Mucosa of gallbladder (tissue), 1 donor: ENCODE results near the gene TBCE. TPM values are rescaled to one million over a fixed set of nuclear protein-coding genes. Genes with fewer than 3 reads are reported as not detected.
"Not testable (repeated sequence)": the region's sequence is repeated elsewhere in the genome, so short reads cannot be mapped to it uniquely, and the experiment has no call there.

ENCODE experiments used
- DNase-seq: peaks from one replicate; pipeline ENCODE4 v3.0.0-alpha.2; 2020; ENCODE audit warnings: low spot score
- total RNA-seq: library from RNA; stranded (reverse); gene quantifications from one replicate; pipeline ENCODE4 v1.2.1, GENCODE V29; 2021
- donor health status: DM: no; HTN: no; CAD: no.

TBCE gene
- total RNA-seq, 1 donor from 2014 or later, result 21.4 TPM

- no peak for DNase-seq
These were observed 9.5 kb upstream of the TBCE start for GRCh38 chr1:235357485-235358373.

DNA sequence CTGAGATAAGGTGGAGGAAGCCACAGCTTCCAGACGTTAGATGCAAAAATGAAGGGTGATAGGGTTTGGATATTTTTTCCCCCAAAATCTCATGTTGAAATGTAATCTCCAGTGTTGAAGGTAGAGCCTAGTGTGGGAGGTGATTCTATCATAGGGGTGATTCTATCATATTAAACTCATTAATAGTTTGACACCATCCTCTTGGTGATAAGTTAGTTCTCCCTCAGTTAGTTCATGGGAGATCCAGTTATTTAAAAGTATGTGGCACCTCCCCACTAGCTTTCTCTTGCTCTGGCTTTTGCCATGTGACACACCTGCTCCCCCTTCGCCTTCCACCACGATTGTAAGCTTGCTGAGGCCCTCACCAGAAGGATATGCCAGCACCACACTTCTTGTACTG, 8.3 kb upstream of the TBCE start:
- no peak for DNase-seq

- not testable (repeated sequence) for DNase-seq
These were observed 3.0 kb upstream of the TBCE start for GRCh38 chr1:235364189-235364588.

GRCh38 chr1:235366286-235366685, 941 bp upstream of the TBCE start:
- no peak for DNase-seq

- DNase-seq, result no peak
These were observed 1.2 kb downstream of the TBCE start for GRCh38 chr1:235368428-235368827.

DNA sequence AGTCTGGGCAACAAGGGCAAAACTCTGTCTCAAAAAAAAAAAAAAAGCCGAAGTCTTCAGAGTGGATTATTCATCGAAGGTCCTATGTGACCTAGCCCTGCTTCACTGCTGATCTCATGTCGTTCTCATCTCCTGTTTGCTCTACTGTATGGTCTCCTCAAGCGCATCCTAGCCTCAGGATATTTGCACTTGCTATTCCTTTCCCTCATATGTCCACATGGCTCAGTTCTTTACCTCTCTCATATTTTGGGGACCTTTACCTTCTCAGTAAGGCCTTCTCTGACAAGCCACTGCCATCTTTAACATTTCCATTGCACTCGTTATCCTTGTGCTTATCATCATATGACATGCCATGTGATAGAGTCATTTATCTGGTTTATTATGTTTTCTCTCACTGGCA, 2.6 kb downstream of the TBCE start:
- no peak for DNase-seq

- no peak for DNase-seq
These were observed 8.8 kb downstream of the TBCE start for GRCh38 chr1:235375919-235376605.

DNA sequence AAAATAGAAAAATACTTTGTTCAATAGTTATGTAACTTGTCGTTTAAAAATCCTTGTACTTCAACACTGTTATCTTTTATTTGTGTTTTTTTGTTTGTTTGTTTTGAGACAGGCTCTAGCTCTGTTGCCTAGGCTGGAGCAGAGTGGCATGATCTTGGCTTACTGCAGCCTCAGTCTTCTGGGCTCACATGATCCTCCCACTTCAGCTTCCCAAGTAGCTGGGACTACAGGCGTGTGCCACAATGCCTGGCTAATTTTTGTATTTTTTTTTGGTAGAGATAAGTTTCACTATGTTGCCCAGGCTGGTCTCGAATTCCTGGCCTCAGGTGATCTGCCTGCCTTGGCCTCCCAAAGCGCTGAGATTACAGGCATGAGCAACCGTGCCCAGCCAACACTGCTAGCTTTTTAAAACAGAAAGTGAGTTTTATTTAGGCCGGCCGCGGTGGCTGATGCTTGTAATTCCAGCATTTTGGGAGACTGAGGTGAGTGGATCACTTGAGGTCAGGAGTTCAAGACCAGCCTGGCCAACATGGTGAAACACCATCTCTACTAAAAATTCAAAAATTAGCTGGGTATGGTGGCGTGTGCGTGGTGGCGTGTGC, 11.0 kb downstream of the TBCE start:
- DNase-seq, result not testable (repeated sequence)

DNA sequence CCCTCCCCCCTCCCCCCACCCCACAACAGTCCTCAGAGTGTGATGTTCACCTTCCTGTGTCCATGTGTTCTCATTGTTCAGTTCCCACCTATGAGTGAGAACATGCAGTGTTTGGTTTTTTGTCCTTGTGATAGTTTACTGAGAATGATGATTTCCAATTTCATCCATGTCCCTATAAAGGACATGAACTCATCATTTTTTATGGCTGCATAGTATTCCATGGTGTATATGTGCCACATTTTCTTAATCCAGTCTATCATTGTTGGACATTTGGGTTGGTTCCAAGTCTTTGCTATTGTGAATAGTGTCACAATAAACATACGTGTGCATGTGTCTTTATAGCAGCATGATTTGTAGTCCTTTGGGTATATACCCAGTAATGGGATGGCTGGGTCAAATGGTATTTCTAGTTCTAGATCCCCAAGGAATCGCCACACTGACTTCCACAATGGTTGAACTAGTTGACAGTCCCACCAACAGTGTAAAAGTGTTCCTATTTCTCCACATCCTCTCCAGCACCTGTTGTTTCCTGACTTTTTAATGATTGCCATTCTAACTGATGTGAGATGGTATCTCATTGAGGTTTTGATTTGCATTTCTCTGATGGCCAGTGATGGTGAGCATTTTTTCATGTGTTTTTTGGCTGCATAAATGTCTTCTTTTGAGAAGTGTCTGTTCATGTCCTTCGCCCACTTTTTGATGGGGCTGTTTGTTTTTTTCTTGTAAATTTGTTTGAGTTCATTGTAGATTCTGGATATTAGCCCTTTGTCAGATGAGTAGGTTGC, 14.9 kb downstream of the TBCE start:
- not testable (repeated sequence) for DNase-seq

DNA sequence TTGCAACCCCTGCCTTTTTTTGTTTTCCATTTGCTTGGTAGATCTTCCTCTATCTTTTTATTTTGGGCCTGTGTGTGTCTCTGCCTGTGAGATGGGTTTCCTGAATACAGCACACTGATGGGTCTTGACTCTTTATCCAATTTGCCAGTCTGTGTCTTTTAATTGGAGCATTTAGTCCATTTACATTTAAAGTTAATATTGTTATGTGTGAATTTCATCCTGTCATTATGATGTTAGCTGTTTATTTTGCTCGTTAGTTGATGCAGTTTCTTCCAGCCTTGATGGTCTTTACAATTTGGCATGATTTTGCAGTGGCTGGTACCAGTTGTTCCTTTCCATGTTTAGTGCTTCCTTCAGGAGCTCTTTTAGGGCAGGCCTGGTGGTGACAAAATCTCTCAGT, 18.4 kb downstream of the TBCE start:
- not testable (repeated sequence) for DNase-seq

- DNase-seq, result no peak
These were observed 24.6 kb downstream of the TBCE start for GRCh38 chr1:235391874-235392273.

DNA sequence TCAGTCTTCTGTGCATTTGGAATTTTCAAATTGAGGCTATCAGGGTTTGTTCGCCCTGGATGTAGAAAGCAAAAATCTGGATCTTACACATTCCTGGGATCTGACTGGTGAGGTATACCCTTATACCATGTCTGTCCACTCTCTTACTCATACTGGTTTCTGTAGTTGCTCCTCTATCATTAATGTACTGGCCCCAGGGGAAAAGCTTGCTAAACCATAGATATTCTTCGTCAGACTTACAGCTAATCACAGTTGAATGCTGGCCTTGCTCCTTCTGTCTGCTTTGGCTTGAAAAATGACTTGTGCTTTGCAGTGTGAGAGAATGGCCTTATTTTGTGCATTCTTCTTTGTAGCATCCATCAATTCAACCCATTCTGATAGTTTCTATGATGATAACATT, 30.5 kb downstream of the TBCE start:
- DNase-seq, result no peak

- DNase-seq, result no peak
These were observed 32.4 kb downstream of the TBCE start for GRCh38 chr1:235399661-235400060.

DNA sequence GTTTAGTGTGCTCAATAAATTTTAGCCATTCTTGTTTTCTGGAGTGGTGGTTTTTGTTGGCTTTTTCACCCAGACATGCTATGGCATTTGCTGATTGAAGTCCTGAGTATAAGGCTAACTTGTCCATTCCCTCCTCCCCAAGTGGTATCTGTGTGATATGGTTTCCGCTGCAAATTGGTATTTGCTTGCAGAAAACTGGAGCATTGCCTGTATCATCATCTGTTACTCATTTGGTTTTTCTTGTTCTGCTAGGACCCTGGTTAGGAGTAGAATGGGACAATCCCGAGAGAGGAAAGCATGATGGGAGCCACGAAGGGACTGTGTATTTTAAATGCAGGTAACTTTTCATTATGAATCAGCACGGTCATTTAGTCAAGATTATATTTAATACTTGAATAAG, 34.0 kb downstream of the TBCE start:
- DNase-seq, result no peak

- DNase-seq, result peak; percentile 30
These were observed 35.4 kb downstream of the TBCE start for GRCh38 chr1:235402457-235403200.

- no peak for DNase-seq
These were observed 36.4 kb downstream of the TBCE start for GRCh38 chr1:235403593-235403992.

GRCh38 chr1:235404190-235404589, 37.0 kb downstream of the TBCE start:
- no peak for DNase-seq

- DNase-seq, result no peak
These were observed 40.2 kb downstream of the TBCE start for GRCh38 chr1:235407419-235407818.

- no peak for DNase-seq
These were observed 41.3 kb downstream of the TBCE start for GRCh38 chr1:235408503-235408960.

DNA sequence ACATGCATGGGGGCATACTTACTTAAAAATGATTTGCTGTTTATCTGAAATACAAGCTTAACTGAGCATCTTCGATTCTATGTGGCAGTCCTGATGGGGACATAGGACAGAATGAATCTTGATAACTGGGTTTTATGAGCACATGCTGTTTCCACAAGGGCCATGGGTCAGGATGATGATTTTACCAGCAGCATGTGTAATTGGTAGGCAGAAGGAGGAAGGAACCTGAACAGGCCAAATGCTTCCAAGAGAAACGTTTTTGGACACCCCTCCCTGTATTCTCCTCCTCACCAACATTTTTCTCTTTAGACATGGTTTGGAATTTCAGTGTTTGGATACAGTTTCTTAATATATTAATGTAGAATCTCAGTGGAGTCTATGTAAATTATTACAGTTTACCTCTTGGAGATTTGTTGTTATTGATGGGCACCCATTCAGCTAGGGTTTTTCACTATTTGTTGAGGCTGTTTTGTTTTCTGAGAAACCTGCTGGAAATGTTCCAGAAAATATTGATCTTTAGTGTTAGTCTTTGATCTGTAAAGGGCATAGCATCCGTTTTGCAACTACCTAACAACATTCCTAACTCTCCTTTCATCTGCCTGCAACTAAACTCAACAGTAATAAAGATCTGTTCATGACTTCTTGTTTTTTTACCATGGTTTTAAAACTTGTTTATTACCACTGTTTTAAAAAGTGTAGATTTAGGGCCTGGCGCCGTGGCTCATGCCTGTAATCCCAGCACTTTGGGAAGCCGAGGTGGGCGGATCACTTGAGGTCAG, 42.0 kb downstream of the TBCE start:
- DNase-seq, result no peak
